Heart left ventricle (tissue), 16 donors: ENCODE measurements around the gene CYP46A1. TPM values are rescaled to one million over a fixed set of nuclear protein-coding genes. Genes with fewer than 3 reads are reported as not detected.

Source experiments
- ATAC-seq, 4 donors: fragments of 200-7000 bp; cut with Tn5 transposase; one replicate each; pipeline ENCODE4 v1.9.1; 2020 to 2022; ENCODE audit warnings: moderate library complexity in 4 of 4, mild to moderate bottlenecking in 3 of 4, moderate number of reproducible peaks in 1 of 4
- DNase-seq, 5 donors: peaks; one replicate each; pipeline ENCODE4 v3.0.0-alpha.2; 2020
- H3K27ac ChIP-seq, 12 donors: fragments of 200-600 bp; sonication (generic) in 4 of 12; one replicate each; pipeline versions ENCODE4 v1.5.0 to v1.8.0; 2016 to 2022; ENCODE audit warnings: mild to moderate bottlenecking in 2 of 12
- H3K27me3 ChIP-seq, 9 donors: fragments of 200-600 bp; sonication (generic) in 2 of 9; one replicate each; pipeline versions ENCODE4 v1.5.1 to v1.8.0; 2016 to 2022; ENCODE audit warnings: mild to moderate bottlenecking in 3 of 9
- H3K36me3 ChIP-seq, 9 donors: fragments of 200-600 bp; sonication (generic) in 2 of 9; one replicate each; pipeline versions ENCODE4 v1.5.0 to v1.8.0; 2018 to 2022; ENCODE audit warnings: mild to moderate bottlenecking in 2 of 9
- H3K4me1 ChIP-seq, 12 donors: fragments of 200-600 bp; sonication (generic) in 4 of 12; one replicate each; pipeline versions ENCODE4 v1.5.0 to v1.8.0; 2016 to 2022; ENCODE audit warnings: mild to moderate bottlenecking in 3 of 12
- H3K4me3 ChIP-seq, 12 donors: fragments of 200-600 bp; sonication (generic) in 4 of 12; one replicate each; pipeline versions ENCODE4 v1.5.0 to v1.8.0; 2017 to 2022; ENCODE audit warnings: mild to moderate bottlenecking in 9 of 12, moderate library complexity in 4 of 12
- H3K9me3 ChIP-seq, 12 donors: fragments of 200-600 bp; sonication (generic) in 4 of 12; one replicate each; pipeline versions ENCODE4 v1.5.0 to v1.8.0; 2016 to 2022; ENCODE audit warnings: mild to moderate bottlenecking in 1 of 12
- POLR2A ChIP-seq, 2 donors: fragments of 450-650 bp; IDR thresholded peaks; one replicate each; pipeline ENCODE4 v1.6.1; 2017; ENCODE audit warnings: antibody characterized with exemption in 2 of 2, mild to moderate bottlenecking in 2 of 2, moderate library complexity in 2 of 2
- WGBS, 4 donors: extraction: QIAGEN DNeasy Blood & Tissue Kit in 2 of 4; methylation state at CpG; one replicate each; pipeline versions ENCODE4 v1.1.5 to v1.1.7; 2013 to 2018; 5-methylcytosine and 5-hydroxymethylcytosine counted together
- intact Hi-C, 10 donors: fragments of 100-400 bp; cut with DNase I; formaldehyde crosslinking; loops; one replicate each; pipeline versions ENCODE4 v1.11.1 to v1.14.2; 2022
- polyA plus RNA-seq, 2 donors: library from polyadenylated mRNA; stranded (reverse); fragments of 200-250 nt; gene quantifications; one replicate each; pipeline ENCODE4 v1.2.3, GENCODE V29; 2013
- total RNA-seq, 9 donors: library from RNA; depleted of rRNA in 2 of 9; stranded (reverse); fragments of >200 nt in 2 of 9; fragmentation: NEBNext Ultra II Directional in 3 of 9; extraction: Animal tissue kit (Norgen Biotek cat#: 25700) in 3 of 9; gene quantifications; one replicate each; pipeline versions ENCODE4 v1.1.0 to v1.2.4, GENCODE V29; 2016 to 2023
- TF ChIP-seq, protein P1 (sequence below), 12 donors: fragments of 200-600 bp; sonication (generic) in 4 of 12; IDR thresholded peaks; one replicate each; pipeline versions ENCODE4 v1.5.0 to v1.8.0; 2018 to 2022; ENCODE audit warnings: antibody characterized with exemption in 12 of 12, mild to moderate bottlenecking in 5 of 12
- donor health status: ischemic (EF 13 %, LVEDD 7.1; RV severe dilation, severe dysfunction).
- donor health status: healthy with polysubstance abuse.
- donor health status: DM: no; HTN: yes; CAD: no.
- donor health status: DM: no; HTN: no; CAD: no.
- donor health status: ischemic (EF 25% LVEDD 6.9; RV normal size, moderate dysfunction).
- donor health status: ischemic (EF 25% LVEDD 5.7; RV mildly dilated, moderate dysfunction).
- donor health status: healthy.
- donor health status: DM: yes; HTN: yes; CAD: no.
- donor health status: ischemic (EF 35%, LVEDD 5.7; RV mildly dilated, moderate dysfunction).
- donor health status: nonischemic (EF 11% LVEDD 7.7; RV severe dilation, severe dysfunction).
- donor health status: DM: yes; HTN: yes; CAD: no.
- donor health status: PGD.
- donor health status: ischemic (EF 29% LVEDD 5.4; RV normal size, mild dysfunction).
- donor health status: nonischemic (EF 23%, LVEDD 6.1; RV moderate dilation, normal function).

The CYP46A1 gene
- total and polyA plus RNA-seq, 11 donors: 1.5 to 8.0 (median 3.4) TPM

DNA sequence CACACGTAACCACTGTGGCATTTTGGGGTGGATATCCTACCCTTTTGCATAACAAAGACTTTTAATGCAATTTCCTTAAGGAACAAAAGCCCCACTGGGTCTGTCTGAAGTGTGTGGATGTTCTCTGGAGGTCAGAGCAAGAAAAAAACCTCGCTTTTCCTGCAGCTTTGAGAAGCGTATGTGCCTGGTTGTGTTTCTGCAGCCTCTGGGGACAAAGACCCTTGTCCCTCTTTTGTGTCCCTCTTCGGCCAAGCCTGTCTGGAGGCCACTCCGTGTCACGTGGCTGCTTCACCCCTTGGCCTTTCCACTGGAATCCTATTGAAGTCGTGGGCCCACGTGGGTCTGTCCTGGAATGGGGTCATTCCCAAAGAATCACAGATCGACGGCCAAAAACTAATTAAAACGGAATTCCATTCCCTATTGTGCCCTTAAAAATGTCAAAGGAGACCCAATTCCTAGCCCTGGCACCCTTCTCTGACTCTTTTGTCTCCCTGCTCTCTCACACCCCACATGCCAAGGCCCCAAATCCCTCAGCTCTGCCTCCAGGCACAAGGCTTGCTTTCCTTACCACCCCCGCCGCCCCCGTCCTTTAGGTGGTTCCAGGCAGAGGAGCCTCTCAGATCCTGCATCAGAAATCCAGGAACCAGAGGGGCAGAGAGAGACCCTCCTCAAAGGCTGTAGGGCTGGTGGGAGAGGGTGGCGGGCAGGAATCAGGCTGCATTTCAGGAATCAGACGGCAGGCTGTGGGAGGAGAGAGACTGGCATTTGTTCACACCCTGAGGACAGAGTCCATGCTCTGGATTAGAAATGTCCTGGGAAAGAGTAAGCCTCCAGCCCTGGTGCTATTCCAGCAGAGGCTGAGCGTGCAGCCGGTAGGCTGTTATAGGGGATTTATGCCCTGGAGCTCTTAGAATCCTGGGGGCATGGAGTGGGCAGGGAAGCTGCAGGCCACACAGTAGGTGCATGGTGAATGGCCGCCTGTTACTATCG is 12.6 kb upstream of the CYP46A1 start:
- ATAC-seq: no peak
- no peaks in the 10 kb centered on the region for H3K9me3 ChIP-seq
- peaks cover 0 to 15% (median 0%) of the 10 kb centered on the region in 9 donors for H3K36me3 ChIP-seq
- no peak for DNase-seq
- intact Hi-C loops: no loop called here
- no peak overlapping the region for H3K27ac ChIP-seq
- H3K4me1 ChIP-seq: peaks cover 0 to 10% (median 0%) of the 10 kb centered on the region in 12 donors
- WGBS, 4 donors: 75 to 84% (median 79%) methylated on average over 20 of the region's 20 CpGs
- no peak overlapping the region for H3K4me3 ChIP-seq
- peaks cover 0 to 11% (median 0%) of the 10 kb centered on the region in 9 donors for H3K27me3 ChIP-seq
- no peak for TF ChIP-seq POLR2A (IDR thresholded peaks at IDR 0.05)
- TF ChIP-seq, protein P1, sequence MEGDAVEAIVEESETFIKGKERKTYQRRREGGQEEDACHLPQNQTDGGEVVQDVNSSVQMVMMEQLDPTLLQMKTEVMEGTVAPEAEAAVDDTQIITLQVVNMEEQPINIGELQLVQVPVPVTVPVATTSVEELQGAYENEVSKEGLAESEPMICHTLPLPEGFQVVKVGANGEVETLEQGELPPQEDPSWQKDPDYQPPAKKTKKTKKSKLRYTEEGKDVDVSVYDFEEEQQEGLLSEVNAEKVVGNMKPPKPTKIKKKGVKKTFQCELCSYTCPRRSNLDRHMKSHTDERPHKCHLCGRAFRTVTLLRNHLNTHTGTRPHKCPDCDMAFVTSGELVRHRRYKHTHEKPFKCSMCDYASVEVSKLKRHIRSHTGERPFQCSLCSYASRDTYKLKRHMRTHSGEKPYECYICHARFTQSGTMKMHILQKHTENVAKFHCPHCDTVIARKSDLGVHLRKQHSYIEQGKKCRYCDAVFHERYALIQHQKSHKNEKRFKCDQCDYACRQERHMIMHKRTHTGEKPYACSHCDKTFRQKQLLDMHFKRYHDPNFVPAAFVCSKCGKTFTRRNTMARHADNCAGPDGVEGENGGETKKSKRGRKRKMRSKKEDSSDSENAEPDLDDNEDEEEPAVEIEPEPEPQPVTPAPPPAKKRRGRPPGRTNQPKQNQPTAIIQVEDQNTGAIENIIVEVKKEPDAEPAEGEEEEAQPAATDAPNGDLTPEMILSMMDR (IDR thresholded peaks at IDR 0.05): no peak

DNA sequence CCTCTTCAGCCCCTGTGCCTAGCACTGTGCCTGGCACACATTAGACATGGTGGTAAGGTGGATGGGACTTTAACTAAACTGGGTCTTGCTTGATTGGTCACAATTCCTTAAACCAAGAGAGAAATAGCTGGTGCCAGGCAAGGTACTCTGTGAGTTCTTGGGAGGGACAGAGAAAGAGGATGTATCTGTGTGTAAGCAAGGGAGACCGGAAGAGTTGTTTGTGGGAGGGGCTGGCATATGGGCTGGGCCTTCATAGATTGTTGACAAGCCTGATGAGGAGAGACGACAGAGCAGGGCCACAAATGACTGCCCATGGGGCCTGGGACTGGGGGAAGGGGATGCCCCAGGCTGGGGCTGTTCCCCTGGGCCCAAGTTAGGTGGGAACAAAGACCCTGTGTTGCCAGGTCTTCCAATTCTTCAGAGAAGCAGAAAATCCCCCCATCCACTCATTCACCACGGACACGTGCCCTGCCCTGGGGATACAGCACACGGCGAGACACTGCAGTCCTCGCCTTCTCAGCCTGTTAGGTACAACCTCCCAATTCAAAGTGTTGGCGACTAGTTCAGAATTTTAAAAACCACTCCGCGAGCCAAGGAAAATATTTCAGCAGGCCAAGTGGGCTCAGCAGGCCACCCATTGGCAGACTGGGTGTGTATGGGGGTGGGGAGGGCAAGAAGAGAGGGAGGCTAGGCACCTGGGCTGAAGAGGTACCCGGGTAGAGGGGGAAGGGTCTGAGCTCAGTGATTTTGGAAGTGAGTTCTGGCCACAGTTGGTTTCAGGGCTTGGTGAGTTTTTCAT is 11.4 kb upstream of the CYP46A1 start:
- ATAC-seq: no peak
- Histone ChIP-seq H3K9me3 (peaks cover 0 to 5% (median 0%) of the 10 kb centered on the region in 12 donors), H3K4me3 (no peak overlapping the region), H3K27ac (no peak overlapping the region), H3K27me3 (peaks cover 0 to 11% (median 0%) of the 10 kb centered on the region in 9 donors), H3K36me3 (peaks cover 0 to 15% (median 0%) of the 10 kb centered on the region in 9 donors), H3K4me1 (peaks cover 0 to 10% (median 0%) of the 10 kb centered on the region in 12 donors)
- TF ChIP-seq, protein P1 (IDR thresholded peaks at IDR 0.05): no peak
- TF ChIP-seq POLR2A (IDR thresholded peaks at IDR 0.05): no peak
- DNase-seq: peak in 1 of 5 donors; percentile 31
- intact Hi-C loops: no loop called here
- 84 to 89% (median 87%) methylated on average over 11 of the region's 11 CpGs for WGBS, 4 donors

DNA sequence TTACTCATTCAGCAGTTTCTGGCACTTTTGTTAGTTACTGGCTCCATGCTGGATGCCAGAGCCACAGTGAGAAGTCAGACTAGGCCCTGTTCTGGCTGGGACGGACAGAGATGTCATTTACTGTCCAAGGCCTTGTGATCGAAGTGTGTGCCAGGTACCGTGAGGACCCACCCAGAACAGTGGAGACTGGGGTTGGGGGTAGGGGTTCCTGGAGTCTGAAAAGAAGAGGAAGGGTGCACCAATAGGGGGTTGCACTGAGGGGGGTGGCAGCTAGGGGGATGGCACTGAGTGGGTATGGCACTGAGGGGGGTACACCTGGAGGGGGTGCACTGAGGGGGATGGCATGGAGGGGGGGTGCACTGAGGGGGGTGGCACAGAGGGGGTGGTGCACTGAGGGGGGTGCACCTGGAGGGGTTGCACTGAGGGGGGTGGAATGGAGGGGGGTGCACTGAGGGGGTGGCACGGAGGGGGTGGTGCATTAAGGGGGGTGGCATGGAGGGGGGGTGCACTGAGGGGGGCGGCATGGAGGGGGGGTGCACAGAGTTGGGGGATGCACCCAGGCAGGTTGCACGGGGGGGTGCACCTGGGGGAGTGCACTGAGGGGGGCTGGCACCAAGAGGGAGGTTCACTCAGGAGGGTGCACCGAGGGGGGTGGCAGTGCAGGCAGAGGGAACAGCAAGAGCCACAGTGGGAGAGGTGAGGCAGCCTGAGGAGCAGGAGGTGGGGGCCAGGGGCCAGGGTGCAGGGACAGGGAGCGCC is 10.6 kb upstream of the CYP46A1 start:
- Histone ChIP-seq H3K27me3 (peaks cover 0 to 11% (median 0%) of the 10 kb centered on the region in 9 donors), H3K9me3 (peaks cover 0 to 13% (median 6%) of the 10 kb centered on the region in 12 donors)
- no peak for ATAC-seq

More for the DNA sequence above, 10.6 kb upstream of the CYP46A1 start:
- H3K36me3 ChIP-seq: peaks cover 0 to 11% (median 0%) of the 10 kb centered on the region in 9 donors
- H3K4me3 ChIP-seq: no peak overlapping the region
- peaks cover 0 to 10% (median 0%) of the 10 kb centered on the region in 12 donors for H3K4me1 ChIP-seq
- H3K27ac ChIP-seq: no peak overlapping the region
- 80 to 90% (median 84%) methylated on average over 8 of the region's 8 CpGs for WGBS, 4 donors
- TF ChIP-seq, protein P1 (IDR thresholded peaks at IDR 0.05): no peak
- TF ChIP-seq POLR2A (IDR thresholded peaks at IDR 0.05): no peak
- intact Hi-C loops: no loop called here
- peak in 1 of 5 donors; percentile 28 for DNase-seq
